K562 (cell line): ENCODE data around the gene NPIPB9.
"Not testable (repeated sequence)": the region's sequence is repeated elsewhere in the genome, so short reads cannot be mapped to it uniquely, and the experiment has no call there.

Source experiments
- E2F6 ChIP-seq, 2 experiments: IDR thresholded peaks; 2 replicates each; pipeline ENCODE4 v1.6.1; 2011; ENCODE audit warnings: borderline replicate concordance in 1 of 2, control low read depth in 1 of 2, low read depth in 1 of 2, low read length in 1 of 2, mild to moderate bottlenecking in 1 of 2, mixed read lengths in 1 of 2, moderate library complexity in 1 of 2; ENCODE audit not compliant: insufficient read depth in 1 of 2, insufficient read length in 1 of 2, poor library complexity in 1 of 2, severe bottlenecking in 1 of 2; ENCODE audit errors: extremely low read depth in 1 of 2
- FOXM1 ChIP-seq, 2 experiments: fragments of 450-650 bp in 1 of 2; sonication (generic) in 1 of 2; formaldehyde crosslinking in 1 of 2; IDR thresholded peaks; 2 replicates each; pipeline versions ENCODE4 v1.6.1 to v1.9.0; 2017 to 2022; ENCODE audit warnings: low read depth in 2 of 2, mild to moderate bottlenecking in 2 of 2, missing genetic modification reagents in 1 of 2, moderate library complexity in 1 of 2
- FOXP4 ChIP-seq: sonication (generic); formaldehyde crosslinking; IDR thresholded peaks from 2 replicates; pipeline ENCODE4 v1.8.0; 2022; ENCODE audit warnings: mild to moderate bottlenecking, missing genetic modification reagents, borderline replicate concordance
- LARP7 ChIP-seq: fragments of 450-650 bp; IDR thresholded peaks from 2 replicates; pipeline ENCODE4 v1.6.1; 2016
- RNF2 ChIP-seq: sonication (generic); IDR thresholded peaks from 2 replicates; pipeline ENCODE4 v1.6.1; 2016
- SIRT6 ChIP-seq: IDR thresholded peaks from one replicate; pipeline ENCODE4 v1.6.1; 2012; ENCODE audit warnings: low read depth, mild to moderate bottlenecking, control low read depth, inconsistent platforms, low read length, moderate library complexity
- TARDBP ChIP-seq: fragments of 450-650 bp; IDR thresholded peaks from 2 replicates; pipeline ENCODE4 v1.6.1; 2016
- ZNF253 ChIP-seq: fragments of 250-450 bp; sonication (Bioruptor Pico); conservative IDR thresholded peaks from 2 replicates; pipeline ENCODE4 v1.6.1; 2021; ENCODE audit warnings: mild to moderate bottlenecking
- TF ChIP-seq, protein P1 (sequence below), 3 experiments: IDR thresholded peaks in 2 of 3; conservative IDR thresholded peaks in 1 of 3; 2 replicates each; pipeline ENCODE4 v1.5.1; 2011 to 2012; ENCODE audit warnings: low read length in 3 of 3, mild to moderate bottlenecking in 3 of 3, control low read depth in 2 of 3, improper control_type of control experiment in 1 of 3, inconsistent platforms in 1 of 3, low read depth in 1 of 3, mixed read lengths in 1 of 3, moderate library complexity in 1 of 3; ENCODE audit not compliant: insufficient read depth in 2 of 3
- TF ChIP-seq, protein P2 (sequence below): sonication (generic); formaldehyde crosslinking; IDR thresholded peaks from 2 replicates; pipeline ENCODE4 v1.8.1; 2023; ENCODE audit warnings: mild to moderate bottlenecking, missing genetic modification reagents

- not testable (repeated sequence) for TF ChIP-seq ZNF253 (CRISPR knock-in tag); SIRT6; FOXM1 (IDR thresholded peaks at IDR 0.05; ENCODE audit: low read depth); FOXM1 (CRISPR knock-in tag; IDR thresholded peaks at IDR 0.05; ENCODE audit: low read depth); FOXP4; LARP7; TARDBP; RNF2; E2F6 (IDR thresholded peaks at IDR 0.05; ENCODE audit: borderline replicate concordance in 1 of 2, extremely low read depth in 1 of 2, insufficient read depth in 1 of 2, insufficient read length in 1 of 2, low read depth in 1 of 2, low read length in 1 of 2, poor library complexity in 1 of 2, severe bottlenecking in 1 of 2)
- TF ChIP-seq, protein P1, sequence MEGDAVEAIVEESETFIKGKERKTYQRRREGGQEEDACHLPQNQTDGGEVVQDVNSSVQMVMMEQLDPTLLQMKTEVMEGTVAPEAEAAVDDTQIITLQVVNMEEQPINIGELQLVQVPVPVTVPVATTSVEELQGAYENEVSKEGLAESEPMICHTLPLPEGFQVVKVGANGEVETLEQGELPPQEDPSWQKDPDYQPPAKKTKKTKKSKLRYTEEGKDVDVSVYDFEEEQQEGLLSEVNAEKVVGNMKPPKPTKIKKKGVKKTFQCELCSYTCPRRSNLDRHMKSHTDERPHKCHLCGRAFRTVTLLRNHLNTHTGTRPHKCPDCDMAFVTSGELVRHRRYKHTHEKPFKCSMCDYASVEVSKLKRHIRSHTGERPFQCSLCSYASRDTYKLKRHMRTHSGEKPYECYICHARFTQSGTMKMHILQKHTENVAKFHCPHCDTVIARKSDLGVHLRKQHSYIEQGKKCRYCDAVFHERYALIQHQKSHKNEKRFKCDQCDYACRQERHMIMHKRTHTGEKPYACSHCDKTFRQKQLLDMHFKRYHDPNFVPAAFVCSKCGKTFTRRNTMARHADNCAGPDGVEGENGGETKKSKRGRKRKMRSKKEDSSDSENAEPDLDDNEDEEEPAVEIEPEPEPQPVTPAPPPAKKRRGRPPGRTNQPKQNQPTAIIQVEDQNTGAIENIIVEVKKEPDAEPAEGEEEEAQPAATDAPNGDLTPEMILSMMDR (IDR thresholded peaks at IDR 0.05 in 2 of 3, conservative IDR thresholded peaks at IDR 0.05 in 1 of 3; ENCODE audit: insufficient read depth in 2 of 3, low read depth in 1 of 3, low read length in 3 of 3) = not testable (repeated sequence)
- TF ChIP-seq, protein P2, sequence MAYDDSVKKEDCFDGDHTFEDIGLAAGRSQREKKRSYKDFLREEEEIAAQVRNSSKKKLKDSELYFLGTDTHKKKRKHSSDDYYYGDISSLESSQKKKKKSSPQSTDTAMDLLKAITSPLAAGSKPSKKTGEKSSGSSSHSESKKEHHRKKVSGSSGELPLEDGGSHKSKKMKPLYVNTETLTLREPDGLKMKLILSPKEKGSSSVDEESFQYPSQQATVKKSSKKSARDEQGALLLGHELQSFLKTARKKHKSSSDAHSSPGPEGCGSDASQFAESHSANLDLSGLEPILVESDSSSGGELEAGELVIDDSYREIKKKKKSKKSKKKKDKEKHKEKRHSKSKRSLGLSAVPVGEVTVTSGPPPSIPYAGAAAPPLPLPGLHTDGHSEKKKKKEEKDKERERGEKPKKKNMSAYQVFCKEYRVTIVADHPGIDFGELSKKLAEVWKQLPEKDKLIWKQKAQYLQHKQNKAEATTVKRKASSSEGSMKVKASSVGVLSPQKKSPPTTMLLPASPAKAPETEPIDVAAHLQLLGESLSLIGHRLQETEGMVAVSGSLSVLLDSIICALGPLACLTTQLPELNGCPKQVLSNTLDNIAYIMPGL = not testable (repeated sequence)
Observed at GRCh38 chr16:28722852-28723650, 28.5 kb upstream of the NPIPB9 start.
